ENCODE results near the gene CFAP77.

DNA sequence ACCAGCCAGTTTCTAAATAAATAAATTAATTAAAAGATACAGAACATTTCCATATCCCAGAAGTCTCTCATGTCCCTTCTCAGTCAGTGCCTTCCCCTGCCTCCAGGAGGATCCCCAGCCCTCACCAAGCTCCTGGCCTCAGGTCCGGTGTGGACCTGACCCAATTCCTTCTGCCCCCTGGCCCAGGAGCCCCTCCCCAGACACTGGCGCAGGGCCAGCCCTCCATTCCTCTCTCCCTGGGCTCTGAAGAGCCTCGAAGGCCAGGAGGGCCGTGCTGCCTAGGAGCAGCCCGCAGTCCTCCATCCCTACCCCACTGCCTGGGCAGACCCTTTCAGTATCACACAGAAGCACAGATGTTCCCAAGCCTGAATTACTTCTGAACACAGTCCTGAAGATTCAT is 110.6 kb downstream of the CFAP77 start:
- TF ChIP-seq, protein P1, sequence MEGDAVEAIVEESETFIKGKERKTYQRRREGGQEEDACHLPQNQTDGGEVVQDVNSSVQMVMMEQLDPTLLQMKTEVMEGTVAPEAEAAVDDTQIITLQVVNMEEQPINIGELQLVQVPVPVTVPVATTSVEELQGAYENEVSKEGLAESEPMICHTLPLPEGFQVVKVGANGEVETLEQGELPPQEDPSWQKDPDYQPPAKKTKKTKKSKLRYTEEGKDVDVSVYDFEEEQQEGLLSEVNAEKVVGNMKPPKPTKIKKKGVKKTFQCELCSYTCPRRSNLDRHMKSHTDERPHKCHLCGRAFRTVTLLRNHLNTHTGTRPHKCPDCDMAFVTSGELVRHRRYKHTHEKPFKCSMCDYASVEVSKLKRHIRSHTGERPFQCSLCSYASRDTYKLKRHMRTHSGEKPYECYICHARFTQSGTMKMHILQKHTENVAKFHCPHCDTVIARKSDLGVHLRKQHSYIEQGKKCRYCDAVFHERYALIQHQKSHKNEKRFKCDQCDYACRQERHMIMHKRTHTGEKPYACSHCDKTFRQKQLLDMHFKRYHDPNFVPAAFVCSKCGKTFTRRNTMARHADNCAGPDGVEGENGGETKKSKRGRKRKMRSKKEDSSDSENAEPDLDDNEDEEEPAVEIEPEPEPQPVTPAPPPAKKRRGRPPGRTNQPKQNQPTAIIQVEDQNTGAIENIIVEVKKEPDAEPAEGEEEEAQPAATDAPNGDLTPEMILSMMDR (IDR thresholded peaks at IDR 0.05; ENCODE audit: insufficient read depth, low read length, poor library complexity, severe bottlenecking) = no peak
- no peak for TF ChIP-seq EZH2phosphoT487 (conservative IDR thresholded peaks at IDR 0.05; ENCODE audit: low read length)

All from SU-DHL-6 (cell line).